ENCODE measurements around the gene LTBP3.

Gene LTBP3

GRCh38 chr11:65558930-65559509 lies 861 bp upstream of the LTBP3 start:
- Histone ChIP-seq H3K9me2 (replicated peaks; ENCODE audit: insufficient read depth, low read length) (no peaks in the 10 kb centered on the region), H3K27ac (ENCODE audit: low read depth, low read length) (no peak overlapping the region), H3K36me3 (ENCODE audit: low read length) (no peaks in the 10 kb centered on the region), H4K20me1 (ENCODE audit: low read depth, low read length) (no peaks in the 10 kb centered on the region), H3K4me2 (ENCODE audit: low read depth, low read length, poor library complexity, severe bottlenecking) (no peak overlapping the region), H2AFZ (ENCODE audit: low read depth, low read length, severe bottlenecking) (no peak overlapping the region), H3K9me3 (ENCODE audit: insufficient read depth, low read length) (no peaks in the 10 kb centered on the region), H3K79me2 (ENCODE audit: insufficient read depth, low read length) (no peaks in the 10 kb centered on the region), H3K27me3 (ENCODE audit: low read length) (no peaks in the 10 kb centered on the region), H3K9ac (ENCODE audit: low read length) (no peak overlapping the region), H3K4me3 (ENCODE audit: insufficient read depth, low read length, poor library complexity, severe bottlenecking) (no peak overlapping the region), H3F3A (ENCODE audit: insufficient read depth) (no peaks in the 10 kb centered on the region)
- TF ChIP-seq EZH2phosphoT487 (conservative IDR thresholded peaks at IDR 0.05; ENCODE audit: low read length) (no peak), CTCF (IDR thresholded peaks at IDR 0.05; ENCODE audit: insufficient read depth, low read length, poor library complexity, severe bottlenecking) (no peak)

- Histone ChIP-seq H3K27ac (ENCODE audit: low read depth, low read length) (no peak overlapping the region), H3K79me2 (ENCODE audit: insufficient read depth, low read length) (no peaks in the 10 kb centered on the region)
Measured at GRCh38 chr11:65557280-65558001, 718 bp downstream of the LTBP3 start.

GRCh38 chr11:65556470-65557279 lies 1.5 kb downstream of the LTBP3 start:
- Histone ChIP-seq H3K79me2 (ENCODE audit: insufficient read depth, low read length) (no peaks in the 10 kb centered on the region), H3K27me3 (ENCODE audit: low read length) (no peaks in the 10 kb centered on the region), H3K36me3 (ENCODE audit: low read length) (no peaks in the 10 kb centered on the region), H3K27ac (ENCODE audit: low read depth, low read length) (no peak overlapping the region), H3K9me3 (ENCODE audit: insufficient read depth, low read length) (no peaks in the 10 kb centered on the region), H3K4me3 (ENCODE audit: insufficient read depth, low read length, poor library complexity, severe bottlenecking) (no peak overlapping the region), H3F3A (ENCODE audit: insufficient read depth) (no peaks in the 10 kb centered on the region), H3K4me2 (ENCODE audit: low read depth, low read length, poor library complexity, severe bottlenecking) (no peak overlapping the region), H3K9me2 (replicated peaks; ENCODE audit: insufficient read depth, low read length) (no peaks in the 10 kb centered on the region), H4K20me1 (ENCODE audit: low read depth, low read length) (no peaks in the 10 kb centered on the region), H2AFZ (ENCODE audit: low read depth, low read length, severe bottlenecking) (no peak overlapping the region), H3K9ac (ENCODE audit: low read length) (no peak overlapping the region)
- TF ChIP-seq EZH2phosphoT487 (conservative IDR thresholded peaks at IDR 0.05; ENCODE audit: low read length) = no peak
- TF ChIP-seq CTCF (IDR thresholded peaks at IDR 0.05; ENCODE audit: insufficient read depth, low read length, poor library complexity, severe bottlenecking) = no peak

More at GRCh38 chr11:65557280-65558001, 718 bp downstream of the LTBP3 start:
- TF ChIP-seq CTCF (IDR thresholded peaks at IDR 0.05; ENCODE audit: insufficient read depth, low read length, poor library complexity, severe bottlenecking) (no peak), EZH2phosphoT487 (conservative IDR thresholded peaks at IDR 0.05; ENCODE audit: low read length) (no peak)
- Histone ChIP-seq H4K20me1 (ENCODE audit: low read depth, low read length) (no peaks in the 10 kb centered on the region), H3K4me3 (ENCODE audit: insufficient read depth, low read length, poor library complexity, severe bottlenecking) (no peak overlapping the region), H3K27me3 (ENCODE audit: low read length) (no peaks in the 10 kb centered on the region), H3K36me3 (ENCODE audit: low read length) (no peaks in the 10 kb centered on the region), H2AFZ (ENCODE audit: low read depth, low read length, severe bottlenecking) (no peak overlapping the region), H3K9me2 (replicated peaks; ENCODE audit: insufficient read depth, low read length) (no peaks in the 10 kb centered on the region), H3K9me3 (ENCODE audit: insufficient read depth, low read length) (no peaks in the 10 kb centered on the region), H3K9ac (ENCODE audit: low read length) (no peak overlapping the region), H3F3A (ENCODE audit: insufficient read depth) (no peaks in the 10 kb centered on the region), H3K4me2 (ENCODE audit: low read depth, low read length, poor library complexity, severe bottlenecking) (no peak overlapping the region)
